HFF-Myc (cell line): ENCODE results near the gene SPARC.
"Not testable (repeated sequence)": the region's sequence is repeated elsewhere in the genome, so short reads cannot be mapped to it uniquely, and the experiment has no call there.

Experiments
- DNase-seq: peaks from one replicate; pipeline ENCODE4 v3.0.0-alpha.2; 2011; ENCODE audit warnings: low read depth; ENCODE audit errors: extremely low read depth
- H3K4me3 ChIP-seq: replicated peaks from 2 replicates; pipeline ENCODE4 v1.5.1; 2011; ENCODE audit warnings: low read depth, mild to moderate bottlenecking, control low read depth, low read length
- TF ChIP-seq, protein P1 (sequence below): IDR thresholded peaks from 2 replicates; pipeline ENCODE4 v1.5.1; 2012; ENCODE audit warnings: mild to moderate bottlenecking, low read depth, low read length, control low read depth; ENCODE audit errors: missing control alignments

The SPARC gene, protein sequence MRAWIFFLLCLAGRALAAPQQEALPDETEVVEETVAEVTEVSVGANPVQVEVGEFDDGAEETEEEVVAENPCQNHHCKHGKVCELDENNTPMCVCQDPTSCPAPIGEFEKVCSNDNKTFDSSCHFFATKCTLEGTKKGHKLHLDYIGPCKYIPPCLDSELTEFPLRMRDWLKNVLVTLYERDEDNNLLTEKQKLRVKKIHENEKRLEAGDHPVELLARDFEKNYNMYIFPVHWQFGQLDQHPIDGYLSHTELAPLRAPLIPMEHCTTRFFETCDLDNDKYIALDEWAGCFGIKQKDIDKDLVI

DNA sequence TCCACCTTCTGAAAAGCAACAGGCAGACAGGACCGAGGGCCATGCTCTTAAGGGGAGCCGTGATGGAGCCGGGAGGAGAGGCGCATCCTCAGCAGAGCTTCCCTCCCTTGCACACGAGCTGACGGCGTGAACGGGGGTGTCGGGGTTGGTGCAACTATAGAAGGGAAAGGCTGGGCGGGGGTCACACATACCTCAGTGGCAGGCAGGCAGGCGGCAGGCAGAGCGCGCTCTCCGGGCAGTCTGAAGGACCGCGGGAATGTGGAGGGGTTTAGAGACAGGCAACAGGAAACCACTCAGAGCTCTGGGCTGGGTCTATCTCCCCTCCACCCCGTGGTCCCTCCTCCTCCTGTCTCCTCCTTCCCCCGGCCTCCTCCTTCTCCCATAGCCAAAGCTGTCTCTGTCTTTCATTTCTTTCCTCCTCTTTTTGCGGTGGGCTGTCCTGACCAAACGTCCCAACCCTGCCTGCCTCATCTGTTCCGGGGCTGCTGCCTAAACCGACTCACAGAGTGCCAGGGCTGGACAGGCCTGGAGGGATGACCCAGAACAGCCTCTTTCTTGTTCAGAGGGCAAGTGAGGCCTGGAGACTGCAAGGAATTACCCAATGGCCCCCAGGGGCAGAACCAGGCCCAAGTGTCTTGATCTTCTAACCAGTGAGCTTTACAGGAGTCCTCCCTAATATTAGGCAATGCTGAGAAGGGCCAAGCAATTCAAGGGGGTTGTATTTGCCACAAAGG is at the start of gene SPARC:
Gene SPARC, minus strand, starts transcription at position 242 of the 734 bp plus-strand sequence. CDS start 10,727 bp downstream, outside the sequence.
- H3K4me3 ChIP-seq = peak within 1 kb of the TSS; percentile 86
- DNase-seq = peak; percentile 91
- TF ChIP-seq, protein P1, sequence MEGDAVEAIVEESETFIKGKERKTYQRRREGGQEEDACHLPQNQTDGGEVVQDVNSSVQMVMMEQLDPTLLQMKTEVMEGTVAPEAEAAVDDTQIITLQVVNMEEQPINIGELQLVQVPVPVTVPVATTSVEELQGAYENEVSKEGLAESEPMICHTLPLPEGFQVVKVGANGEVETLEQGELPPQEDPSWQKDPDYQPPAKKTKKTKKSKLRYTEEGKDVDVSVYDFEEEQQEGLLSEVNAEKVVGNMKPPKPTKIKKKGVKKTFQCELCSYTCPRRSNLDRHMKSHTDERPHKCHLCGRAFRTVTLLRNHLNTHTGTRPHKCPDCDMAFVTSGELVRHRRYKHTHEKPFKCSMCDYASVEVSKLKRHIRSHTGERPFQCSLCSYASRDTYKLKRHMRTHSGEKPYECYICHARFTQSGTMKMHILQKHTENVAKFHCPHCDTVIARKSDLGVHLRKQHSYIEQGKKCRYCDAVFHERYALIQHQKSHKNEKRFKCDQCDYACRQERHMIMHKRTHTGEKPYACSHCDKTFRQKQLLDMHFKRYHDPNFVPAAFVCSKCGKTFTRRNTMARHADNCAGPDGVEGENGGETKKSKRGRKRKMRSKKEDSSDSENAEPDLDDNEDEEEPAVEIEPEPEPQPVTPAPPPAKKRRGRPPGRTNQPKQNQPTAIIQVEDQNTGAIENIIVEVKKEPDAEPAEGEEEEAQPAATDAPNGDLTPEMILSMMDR = no peak

DNA sequence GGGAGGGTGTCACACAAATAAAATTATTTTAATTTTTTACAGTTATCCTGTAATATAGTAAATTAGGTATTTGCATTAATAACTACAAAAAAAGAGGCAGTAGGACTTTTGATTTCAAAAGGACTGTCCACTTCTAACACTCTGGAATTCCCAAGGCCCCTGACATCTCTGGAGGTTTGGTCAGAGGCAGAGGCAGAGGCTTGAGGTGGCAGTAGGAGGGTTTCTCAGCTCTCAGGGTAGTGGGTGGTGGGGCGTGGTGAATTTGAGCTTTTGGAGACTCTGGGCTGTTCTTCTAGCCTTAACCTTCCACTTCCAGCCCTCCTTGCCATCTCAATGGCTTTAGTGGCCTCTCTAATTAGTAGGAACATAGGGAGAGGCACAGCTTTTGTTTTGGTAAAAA is 48.9 kb upstream of the SPARC start:
- no peak for DNase-seq
- TF ChIP-seq, protein P1 = no peak
- H3K4me3 ChIP-seq = no peak overlapping the region

DNA sequence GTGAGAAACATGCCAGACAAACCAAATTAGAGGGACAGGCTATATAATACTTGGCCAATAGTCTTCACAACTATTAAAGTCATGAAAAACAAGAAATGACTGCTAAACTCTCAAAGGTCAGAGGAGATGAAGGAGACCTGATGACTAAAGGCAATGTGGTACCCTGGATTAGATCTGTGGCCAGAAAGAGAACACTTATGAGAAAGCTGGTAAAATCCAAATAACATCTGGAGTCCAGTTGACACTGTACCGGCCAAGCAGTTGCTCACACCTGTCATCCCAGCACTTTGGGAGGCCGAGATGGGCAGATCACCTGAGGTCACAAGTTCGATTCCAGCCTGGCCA is 47.3 kb upstream of the SPARC start:
- H3K4me3 ChIP-seq = no peak overlapping the region
- TF ChIP-seq, protein P1 = no peak
- no peak for DNase-seq

DNA sequence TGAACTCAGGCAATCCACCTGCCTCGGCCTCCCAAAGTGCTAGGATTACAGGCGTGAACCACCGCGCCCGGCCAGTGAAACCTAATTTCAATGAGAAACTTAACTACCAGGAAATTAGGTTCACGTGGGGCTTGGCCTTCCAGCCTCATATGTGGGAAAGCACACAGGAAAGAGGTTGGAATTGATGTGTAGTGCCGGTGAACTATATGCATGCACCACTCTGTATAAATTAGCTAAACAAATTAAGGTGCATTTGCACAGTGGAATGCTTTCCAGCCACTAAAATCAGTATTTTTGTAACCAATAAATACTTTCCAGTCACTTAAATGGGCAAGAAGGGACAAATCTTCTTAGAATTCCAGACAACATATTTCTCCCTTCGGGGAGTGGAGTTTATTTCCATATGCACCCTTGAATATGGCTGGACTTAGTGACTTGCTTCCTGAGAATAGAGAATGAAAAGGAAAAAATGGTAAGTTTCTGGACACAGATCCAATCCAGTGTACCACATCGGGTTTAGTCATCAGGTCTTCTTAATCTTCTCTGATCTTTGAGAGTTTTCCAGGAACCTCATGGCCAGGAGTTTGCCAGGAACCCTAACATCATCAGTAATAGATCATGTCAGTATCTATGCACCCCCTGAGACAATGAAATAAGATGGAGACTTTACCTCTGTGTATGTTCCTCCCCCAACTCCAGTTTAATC is 46.8 kb upstream of the SPARC start:
- TF ChIP-seq, protein P1 = no peak
- DNase-seq = no peak
- H3K4me3 ChIP-seq = no peak overlapping the region

DNA sequence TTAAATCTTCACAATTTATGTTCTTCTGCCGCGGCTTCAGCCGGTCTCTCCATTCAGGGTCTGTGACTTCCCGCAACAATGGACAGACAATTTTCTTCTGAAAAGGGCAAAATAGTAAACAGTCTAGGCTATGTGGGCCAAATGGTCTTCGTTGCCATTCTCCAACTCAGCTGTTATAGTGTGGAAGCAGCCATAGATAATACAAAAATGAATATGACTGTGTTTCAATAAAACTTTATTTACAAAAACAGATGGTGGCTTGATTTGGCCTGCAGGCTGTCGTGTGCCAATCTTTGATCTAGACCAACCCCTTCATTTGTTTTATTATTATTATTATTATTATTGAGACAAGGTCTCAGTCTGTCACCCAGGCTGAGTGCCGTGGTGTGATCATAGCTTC is 43.7 kb upstream of the SPARC start:
- no peak for DNase-seq
- no peak overlapping the region for H3K4me3 ChIP-seq
- TF ChIP-seq, protein P1 = no peak

DNA sequence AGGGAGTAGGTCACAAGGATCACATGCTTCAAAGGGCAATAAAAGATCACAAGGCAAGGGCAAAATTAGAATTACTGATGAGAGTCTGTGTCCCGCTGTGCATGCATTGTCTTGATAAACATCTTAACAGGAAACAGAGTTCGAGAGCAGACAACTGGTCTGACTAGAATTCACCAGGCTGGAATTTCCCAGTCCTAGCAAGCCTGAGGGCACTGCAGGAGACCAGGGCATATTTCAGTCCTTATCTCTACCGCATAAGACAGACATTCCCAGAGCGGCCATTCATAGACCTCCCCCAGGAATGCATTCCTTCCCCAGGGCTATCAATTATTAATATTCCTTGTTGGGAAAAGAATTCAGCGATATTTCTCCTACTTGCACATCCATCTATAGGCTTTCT is 42.9 kb upstream of the SPARC start:
- H3K4me3 ChIP-seq, DNase-seq: not testable (repeated sequence)

DNA sequence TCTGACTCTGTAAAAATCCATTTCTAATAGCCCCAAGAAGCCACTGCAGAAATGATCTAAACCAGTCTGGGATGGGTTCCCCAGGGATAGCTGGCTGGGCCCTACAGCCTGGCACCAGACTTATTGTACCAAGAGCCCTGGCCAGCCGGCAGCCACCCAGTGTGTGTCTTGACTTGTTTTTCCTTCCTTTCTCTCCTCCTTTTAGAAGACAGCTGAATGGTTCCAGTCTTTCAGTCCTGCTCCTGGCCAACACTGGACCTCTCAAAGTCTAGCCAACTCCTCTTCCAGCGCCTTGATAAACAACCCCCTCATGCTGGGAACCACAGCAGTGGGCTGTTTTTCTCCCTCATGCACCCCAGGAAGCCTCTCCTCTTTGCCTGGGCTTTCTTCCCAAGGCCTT is 37.6 kb upstream of the SPARC start:
- TF ChIP-seq, protein P1 = no peak
- no peak overlapping the region for H3K4me3 ChIP-seq
- DNase-seq = no peak
